ENCODE results near the gene VPS45.
A peak's percentile ranks its signal among the peaks of the same experiment; 100 is the strongest.

GRCh38 chr1:150168960-150169601, 101.5 kb downstream of the VPS45 start:
- TF ChIP-seq CTCF (conservative IDR thresholded peaks at IDR 0.05) (peak; percentile 86), EZH2 (IDR thresholded peaks at IDR 0.05; ENCODE audit: low read depth) (no peak)

Measured in PC-9 (cell line).